ENCODE data around the gene ARFRP1. TPM values are rescaled to one million over a fixed set of nuclear protein-coding genes. Genes with fewer than 3 reads are reported as not detected.

Gene ARFRP1
- polyA plus RNA-seq, 3 donors = 18.2 to 31.1 (median 20.7) TPM

DNA sequence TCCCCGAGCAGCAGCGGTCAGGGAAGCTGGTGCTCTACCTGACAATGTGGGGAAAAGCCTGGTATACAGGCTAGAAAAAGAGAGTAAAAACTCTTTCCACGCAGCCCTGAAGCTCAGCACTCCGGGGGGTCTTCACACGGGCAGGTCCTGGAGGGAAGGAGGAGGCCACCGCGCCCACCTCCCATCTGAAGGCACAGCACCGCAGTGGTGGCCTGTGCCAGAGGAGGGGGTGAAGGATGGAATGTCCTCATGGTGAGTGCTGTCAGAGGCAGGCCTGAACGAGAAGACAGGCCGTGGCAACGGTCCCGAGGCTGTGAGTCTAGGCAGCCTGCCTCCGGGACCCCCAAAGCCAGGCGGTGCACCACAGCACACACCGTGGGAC, 37.6 kb upstream of the ARFRP1 start:
- Histone ChIP-seq H3K79me2 (ENCODE audit: insufficient read depth, low read length) (peaks cover 7% of the 10 kb centered on the region), H3K36me3 (replicated peaks in 1 of 2; ENCODE audit: control insufficient read depth in 1 of 2, insufficient read depth in 2 of 2, low read length in 2 of 2) (peaks cover 0 to 9% of the 10 kb centered on the region in 2 donors), H3K4me3 (replicated peaks in 1 of 3; ENCODE audit: low read depth in 2 of 3, low read length in 3 of 3) (no peak overlapping the region), H3K9me3 (replicated peaks in 1 of 2; ENCODE audit: control insufficient read depth in 1 of 2, insufficient read depth in 1 of 2, low read length in 2 of 2) (no peaks in the 10 kb centered on the region), H3K27ac (ENCODE audit: low read depth in 1 of 2, low read length in 2 of 2) (no peak overlapping the region), H2AFZ (ENCODE audit: insufficient read depth, low read depth, low read length, poor library complexity, severe bottlenecking) (no peak overlapping the region), H3K4me1 (ENCODE audit: control insufficient read depth in 1 of 2, insufficient read depth in 2 of 2, low read length in 2 of 2) (peaks cover 12 to 14% of the 10 kb centered on the region in 2 donors), H3K9ac (ENCODE audit: insufficient read depth, low read length, poor library complexity, severe bottlenecking) (no peak overlapping the region), H3K27me3 (ENCODE audit: control insufficient read depth in 2 of 2, insufficient read depth in 2 of 2, low read length in 2 of 2) (no peaks in the 10 kb centered on the region), H3K4me2 (replicated peaks; ENCODE audit: extremely low read depth, low read length, poor library complexity, severe bottlenecking) (no peak overlapping the region), H4K20me1 (ENCODE audit: insufficient read depth, low read length) (peaks cover 9% of the 10 kb centered on the region)
- H3K27ac Mint-ChIP-seq = no peak overlapping the region
- intact Hi-C loops (cut with micrococcal nuclease) = no loop called here
- no peaks in the 10 kb centered on the region for H3K9me3 Mint-ChIP-seq
- H3K4me1 Mint-ChIP-seq = peaks cover 3% of the 10 kb centered on the region
- peaks cover 1 to 2% (median 2%) of the 10 kb centered on the region in 3 donors for H3K27me3 Mint-ChIP-seq (ENCODE audit: low read depth in 3 of 3)
- 93% methylated on average over 5 of the region's 15 CpGs for WGBS (ENCODE audit: insufficient coverage)
- no peak overlapping the region for H3K4me3 Mint-ChIP-seq
- TF ChIP-seq, protein P1, sequence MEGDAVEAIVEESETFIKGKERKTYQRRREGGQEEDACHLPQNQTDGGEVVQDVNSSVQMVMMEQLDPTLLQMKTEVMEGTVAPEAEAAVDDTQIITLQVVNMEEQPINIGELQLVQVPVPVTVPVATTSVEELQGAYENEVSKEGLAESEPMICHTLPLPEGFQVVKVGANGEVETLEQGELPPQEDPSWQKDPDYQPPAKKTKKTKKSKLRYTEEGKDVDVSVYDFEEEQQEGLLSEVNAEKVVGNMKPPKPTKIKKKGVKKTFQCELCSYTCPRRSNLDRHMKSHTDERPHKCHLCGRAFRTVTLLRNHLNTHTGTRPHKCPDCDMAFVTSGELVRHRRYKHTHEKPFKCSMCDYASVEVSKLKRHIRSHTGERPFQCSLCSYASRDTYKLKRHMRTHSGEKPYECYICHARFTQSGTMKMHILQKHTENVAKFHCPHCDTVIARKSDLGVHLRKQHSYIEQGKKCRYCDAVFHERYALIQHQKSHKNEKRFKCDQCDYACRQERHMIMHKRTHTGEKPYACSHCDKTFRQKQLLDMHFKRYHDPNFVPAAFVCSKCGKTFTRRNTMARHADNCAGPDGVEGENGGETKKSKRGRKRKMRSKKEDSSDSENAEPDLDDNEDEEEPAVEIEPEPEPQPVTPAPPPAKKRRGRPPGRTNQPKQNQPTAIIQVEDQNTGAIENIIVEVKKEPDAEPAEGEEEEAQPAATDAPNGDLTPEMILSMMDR (IDR thresholded peaks at IDR 0.05) = no peak
- no peak for DNase-seq
- peaks cover 2 to 8% of the 10 kb centered on the region in 2 donors for H3K36me3 Mint-ChIP-seq

GRCh38 chr20:63744574-63745423, 37.0 kb upstream of the ARFRP1 start:
- 88% methylated on average over 9 of the region's 25 CpGs for WGBS (ENCODE audit: insufficient coverage)
- Mint-ChIP-seq H3K4me3 (no peak overlapping the region), H3K9me3 (no peaks in the 10 kb centered on the region), H3K27me3 (ENCODE audit: low read depth in 3 of 3) (peaks cover 0 to 2% (median 2%) of the 10 kb centered on the region in 3 donors), H3K4me1 (peaks cover 3% of the 10 kb centered on the region), H3K36me3 (peaks cover 2 to 8% of the 10 kb centered on the region in 2 donors), H3K27ac (no peak overlapping the region)
- no peak overlapping the region for H3K9ac ChIP-seq (ENCODE audit: insufficient read depth, low read length, poor library complexity, severe bottlenecking)
- TF ChIP-seq, protein P1 (IDR thresholded peaks at IDR 0.05) = no peak
- peaks cover 7% of the 10 kb centered on the region for H3K79me2 ChIP-seq (ENCODE audit: insufficient read depth, low read length)
- H3K36me3 ChIP-seq (replicated peaks in 1 of 2; ENCODE audit: control insufficient read depth in 1 of 2, insufficient read depth in 2 of 2, low read length in 2 of 2) = peaks cover 0 to 9% of the 10 kb centered on the region in 2 donors
- no peak for DNase-seq
- H3K4me3 ChIP-seq (replicated peaks in 1 of 3; ENCODE audit: low read depth in 2 of 3, low read length in 3 of 3) = no peak overlapping the region
- no peak overlapping the region for H3K27ac ChIP-seq (ENCODE audit: low read depth in 1 of 2, low read length in 2 of 2)
- H3K4me2 ChIP-seq (replicated peaks; ENCODE audit: extremely low read depth, low read length, poor library complexity, severe bottlenecking) = no peak overlapping the region
- peaks cover 9% of the 10 kb centered on the region for H4K20me1 ChIP-seq (ENCODE audit: insufficient read depth, low read length)
- H2AFZ ChIP-seq (ENCODE audit: insufficient read depth, low read depth, low read length, poor library complexity, severe bottlenecking) = no peak overlapping the region
- H3K27me3 ChIP-seq (ENCODE audit: control insufficient read depth in 2 of 2, insufficient read depth in 2 of 2, low read length in 2 of 2) = no peaks in the 10 kb centered on the region
- intact Hi-C loops (cut with micrococcal nuclease) = loop anchor here in 1 of 2 donors (5.0 kb wide), 2 partner anchors 87 to 118 kb away; partner anchors contain the start of genes ABHD16B and RTEL1
- H3K9me3 ChIP-seq (replicated peaks in 1 of 2; ENCODE audit: control insufficient read depth in 1 of 2, insufficient read depth in 1 of 2, low read length in 2 of 2) = no peaks in the 10 kb centered on the region
- peaks cover 12 to 17% of the 10 kb centered on the region in 2 donors for H3K4me1 ChIP-seq (ENCODE audit: control insufficient read depth in 1 of 2, insufficient read depth in 2 of 2, low read length in 2 of 2)

Data from CD14-positive monocyte (primary cell).